ENCODE results near the gene CYSLTR2.

- TF ChIP-seq, protein P1, sequence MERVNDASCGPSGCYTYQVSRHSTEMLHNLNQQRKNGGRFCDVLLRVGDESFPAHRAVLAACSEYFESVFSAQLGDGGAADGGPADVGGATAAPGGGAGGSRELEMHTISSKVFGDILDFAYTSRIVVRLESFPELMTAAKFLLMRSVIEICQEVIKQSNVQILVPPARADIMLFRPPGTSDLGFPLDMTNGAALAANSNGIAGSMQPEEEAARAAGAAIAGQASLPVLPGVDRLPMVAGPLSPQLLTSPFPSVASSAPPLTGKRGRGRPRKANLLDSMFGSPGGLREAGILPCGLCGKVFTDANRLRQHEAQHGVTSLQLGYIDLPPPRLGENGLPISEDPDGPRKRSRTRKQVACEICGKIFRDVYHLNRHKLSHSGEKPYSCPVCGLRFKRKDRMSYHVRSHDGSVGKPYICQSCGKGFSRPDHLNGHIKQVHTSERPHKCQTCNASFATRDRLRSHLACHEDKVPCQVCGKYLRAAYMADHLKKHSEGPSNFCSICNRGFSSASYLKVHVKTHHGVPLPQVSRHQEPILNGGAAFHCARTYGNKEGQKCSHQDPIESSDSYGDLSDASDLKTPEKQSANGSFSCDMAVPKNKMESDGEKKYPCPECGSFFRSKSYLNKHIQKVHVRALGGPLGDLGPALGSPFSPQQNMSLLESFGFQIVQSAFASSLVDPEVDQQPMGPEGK (CRISPR knock-in tag; IDR thresholded peaks at IDR 0.05; ENCODE audit: borderline replicate concordance), result no peak
- no peak for TF ChIP-seq TCF4 (CRISPR knock-in tag; IDR thresholded peaks at IDR 0.05; ENCODE audit: borderline replicate concordance)
These were observed 21.5 kb downstream of the CYSLTR2 start for GRCh38 chr13:48675247-48675646.
